ENCODE results near the gene BPIFA3.

GRCh38 chr20:33233129-33233774 is 16.1 kb downstream of the BPIFA3 start:
- no peak for TF ChIP-seq POLR2A (IDR thresholded peaks at IDR 0.05; ENCODE audit: low read depth)
- no peak for TF ChIP-seq CTCF (IDR thresholded peaks at IDR 0.05)
- TF ChIP-seq EP300 (IDR thresholded peaks at IDR 0.05): no peak
- TF ChIP-seq POLR2AphosphoS5 (IDR thresholded peaks at IDR 0.05): no peak

All from esophagus muscularis mucosa (tissue), 4 donors.